GM12878 (cell line): ENCODE measurements around the gene RNASE12. TPM values are rescaled to one million over a fixed set of nuclear protein-coding genes. Genes with fewer than 3 reads are reported as not detected.

Experiments
- ATAC-seq: fragments of 200-7000 bp; cut with Tn5 transposase; 3 replicates; pipeline ENCODE4 v1.9.1; 2020; ENCODE audit warnings: mild to moderate bottlenecking, moderate library complexity
- BruUV-seq: library from RNA; stranded (reverse); fragments of 400-500 nt; replicated peaks from 2 replicates; lab custom pipeline; 2021; lab: Mats Ljungman, UMichigan
- CTCF ChIA-PET: fragments of 300-600 bp; sonication (Branson Sonifier 250); formaldehyde crosslinking; extraction: SDS; loops from one replicate; lab custom pipeline; 2021; ENCODE audit warnings: inconsistent platforms; lab: Yijun Ruan, JAX
- POLR2A ChIA-PET: fragments of 350-600 bp; formaldehyde crosslinking; extraction: SDS; loops from one replicate; lab custom pipeline; 2021; ENCODE audit warnings: inconsistent platforms; lab: Charles Lee
- RAD21 ChIA-PET: fragments of 300-600 bp; sonication (Branson Sonifier 250); formaldehyde crosslinking; loops from one replicate; lab custom pipeline; 2023; ENCODE audit warnings: antibody characterized with exemption; ENCODE audit not compliant: unreplicated experiment; lab: Charles Lee
- SMC1A ChIA-PET: fragments of 300-600 bp; sonication (Branson Sonifier 250); formaldehyde crosslinking; loops from one replicate; lab custom pipeline; 2023; ENCODE audit not compliant: unreplicated experiment, uncharacterized antibody; lab: Charles Lee
- DNase-seq: peaks from one replicate; pipeline ENCODE4 v3.0.0-alpha.2; 2011; ENCODE audit warnings: low read depth, low spot score
- FAIRE-seq: peaks from 3 replicates; lab custom pipeline; 2011; peaks lifted over from hg19 to GRCh38; lab: Jason Lieb, UNC
- H2AFZ ChIP-seq: 2 replicates; pipeline ENCODE4 v1.6.0; 2011; ENCODE audit warnings: low read depth, low read length, control low read depth; ENCODE audit not compliant: control insufficient read depth
- H3K27ac ChIP-seq: 2 replicates; pipeline ENCODE4 v1.5.1; 2011; ENCODE audit warnings: control low read depth; ENCODE audit not compliant: control insufficient read depth, insufficient read depth
- H3K27me3 ChIP-seq, 2 experiments: replicated peaks in 1 of 2; 2 replicates each; pipeline versions ENCODE4 v1.6.0 to v1.6.1; 2011; ENCODE audit warnings: low read length in 1 of 2; ENCODE audit not compliant: control insufficient read depth in 2 of 2, insufficient read depth in 2 of 2
- H3K36me3 ChIP-seq, 2 experiments: 2 replicates each; pipeline ENCODE4 v1.5.1; 2011; ENCODE audit warnings: low read length in 1 of 2; ENCODE audit not compliant: control insufficient read depth in 2 of 2, insufficient read depth in 2 of 2
- H3K4me1 ChIP-seq: 2 replicates; pipeline ENCODE4 v1.6.1; 2011; ENCODE audit warnings: mild to moderate bottlenecking, low read length, moderate library complexity, mixed read lengths; ENCODE audit not compliant: control insufficient read depth, insufficient read depth
- H3K4me2 ChIP-seq: 2 replicates; pipeline ENCODE4 v1.6.0; 2011; ENCODE audit warnings: control low read depth; ENCODE audit not compliant: control insufficient read depth, insufficient read depth
- H3K4me3 ChIP-seq: fragments of 200-600 bp; sonication (generic); 2 replicates; pipeline ENCODE4 v1.5.1; 2016
- H3K79me2 ChIP-seq: 2 replicates; pipeline ENCODE4 v1.6.0; 2011; ENCODE audit warnings: low read length; ENCODE audit not compliant: control insufficient read depth, insufficient read depth
- H3K9ac ChIP-seq: 2 replicates; pipeline ENCODE4 v1.8.0; 2011; ENCODE audit warnings: low read length, control low read depth, mixed read lengths; ENCODE audit not compliant: control insufficient read depth, insufficient read depth
- H3K9me3 ChIP-seq: replicated peaks from 3 replicates; pipeline ENCODE4 v1.5.1; 2011; ENCODE audit warnings: mild to moderate bottlenecking, low read length; ENCODE audit not compliant: control insufficient read depth, insufficient read depth
- H4K20me1 ChIP-seq: 2 replicates; pipeline ENCODE4 v1.6.0; 2011; ENCODE audit not compliant: control insufficient read depth, insufficient read depth
- ASH2L ChIP-seq: fragments of 300-600, 200-600 bp; sonication (generic); IDR thresholded peaks from 2 replicates; pipeline ENCODE4 v1.6.1; 2017; ENCODE audit warnings: low read depth, mild to moderate bottlenecking, borderline replicate concordance
- CBX3 ChIP-seq: fragments of 200-600 bp; sonication (generic); IDR thresholded peaks from 2 replicates; pipeline ENCODE4 v1.6.1; 2016; ENCODE audit warnings: low read depth, borderline replicate concordance
- CREB1 ChIP-seq: IDR thresholded peaks from 2 replicates; pipeline ENCODE4 v1.6.1; 2012; ENCODE audit warnings: low read depth, mild to moderate bottlenecking, inconsistent platforms
- HCFC1 ChIP-seq: fragments of 150-350 bp; IDR thresholded peaks from 2 replicates; pipeline ENCODE4 v1.6.1; 2014; ENCODE audit warnings: low read length
- RAD21 ChIP-seq: IDR thresholded peaks from 2 replicates; pipeline ENCODE4 v1.6.1; 2011; ENCODE audit warnings: mild to moderate bottlenecking, low read depth, low read length, moderate library complexity; ENCODE audit not compliant: insufficient read depth
- RAD51 ChIP-seq: fragments of 450-650 bp; IDR thresholded peaks from 2 replicates; pipeline ENCODE4 v1.6.1; 2016; ENCODE audit warnings: moderate library complexity, mild to moderate bottlenecking, inconsistent platforms
- TCF7 ChIP-seq: IDR thresholded peaks from 2 replicates; pipeline ENCODE4 v1.6.1; 2014; ENCODE audit warnings: antibody characterized with exemption, borderline replicate concordance
- ZNF274 ChIP-seq: IDR thresholded peaks from one replicate; pipeline ENCODE4 v1.8.0; 2011; ENCODE audit not compliant: insufficient read length, insufficient read depth
- ZNF622 ChIP-seq: fragments of 450-650 bp; IDR thresholded peaks from 2 replicates; pipeline ENCODE4 v1.6.1; 2017; ENCODE audit warnings: mild to moderate bottlenecking, inconsistent platforms
- WGBS: methylation state at CpG from one replicate; pipeline ENCODE4 v1.1.6; 2016; ENCODE audit warnings: low lambda C conversion rate; ENCODE audit not compliant: insufficient replicate concordance, insufficient coverage; ENCODE audit errors: missing lambda C conversion rate; 5-methylcytosine and 5-hydroxymethylcytosine counted together
- in situ Hi-C: fragments of 300-500 bp; cut with MboI; formaldehyde crosslinking; loops from 9 replicates; pipeline ENCODE4 v1.14.3; 2018; ENCODE audit warnings: mixed read lengths
- intact Hi-C: fragments of 100-400 bp; cut with micrococcal nuclease; formaldehyde crosslinking; loops from one replicate; pipeline ENCODE4 v1.14.2; 2022; ENCODE audit not compliant: unreplicated experiment
- polyA plus RNA-seq, 11 experiments: library from polyadenylated mRNA; depleted of rRNA in 4 of 11; unstranded in 6 of 11; stranded (reverse) in 5 of 11; fragments of >200 nt; fragmentation: Nextera tagmentation in 4 of 11; fragmentation: Illumina TruSeq in 1 of 11; extraction: Ambion mirVana in 4 of 11; extraction: Trizol in 1 of 11; gene quantifications; 1 replicate in 1 of 11; 2 replicates in 10 of 11; pipeline versions ENCODE4 v1.2.1 to v1.2.3, GENCODE V29; 2011 to 2016; ENCODE audit warnings: inconsistent platforms in 2 of 11, missing spikeins in 2 of 11, low read depth in 1 of 11
- total RNA-seq, 4 experiments: library from RNA; depleted of rRNA in 3 of 4; stranded (reverse); fragments of >200 nt in 3 of 4; fragmentation: Illumina TruSeq in 1 of 4; extraction: Trizol in 1 of 4; gene quantifications; 2 replicates each; pipeline versions ENCODE4 v1.2.1 to v1.2.3, GENCODE V29; 2013 to 2021
- TF ChIP-seq, protein P1 (sequence below): fragments of 450-650 bp; IDR thresholded peaks from 2 replicates; pipeline ENCODE4 v1.6.1; 2017; ENCODE audit warnings: mild to moderate bottlenecking
- TF ChIP-seq, protein P2 (sequence below): IDR thresholded peaks from 2 replicates; pipeline ENCODE4 v1.6.1; 2011; ENCODE audit warnings: low read depth, mild to moderate bottlenecking, low read length, moderate library complexity, borderline replicate concordance; ENCODE audit errors: extremely low read depth
- TF ChIP-seq, protein P3 (sequence below): fragments of 450-650 bp; formaldehyde crosslinking; IDR thresholded peaks from 2 replicates; pipeline ENCODE4 v1.4.0; 2022; ENCODE audit warnings: mild to moderate bottlenecking, moderate library complexity
- TF ChIP-seq, protein P4 (sequence below): fragments of 450-650 bp; formaldehyde crosslinking; IDR thresholded peaks from 2 replicates; pipeline ENCODE4 v1.5.0; 2022; ENCODE audit warnings: mild to moderate bottlenecking, missing genetic modification characterization

RNASE12 gene
- total and polyA plus RNA-seq, 10 of the 15 experiments (the other 5 are each of a cell fraction or from before 2014, with no cell fraction given) = not detected

DNA sequence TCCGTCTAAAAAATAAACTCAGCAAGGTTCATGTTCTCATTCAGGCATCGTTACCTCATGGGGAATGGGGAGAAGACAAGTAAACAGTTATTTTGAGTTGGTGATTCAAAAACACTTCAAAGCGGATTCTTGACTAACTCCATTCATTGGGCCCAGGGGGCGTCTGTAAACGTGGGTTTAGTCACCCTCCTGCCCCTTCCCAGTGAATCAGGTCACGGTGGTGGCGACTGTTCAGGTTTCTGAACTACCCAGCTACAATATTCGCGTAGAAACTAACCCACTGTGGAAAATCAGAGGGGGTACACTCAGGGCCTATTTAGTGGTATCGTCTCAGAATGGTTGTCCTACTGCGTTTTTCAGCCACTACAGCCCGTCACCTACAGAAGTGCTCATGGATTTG is 35.1 kb upstream of the RNASE12 start:
- H3K36me3 ChIP-seq = no peaks in the 10 kb centered on the region
- CTCF ChIA-PET = interaction anchor here (0.7 to 1.4 kb wide), 3 partner anchors 16 to 211 kb away, joined by 3 to 7 read pairs (median 4); no protein-coding TSS in a partner anchor
- H2AFZ ChIP-seq = no peak overlapping the region
- no peaks in the 10 kb centered on the region for H3K9me3 ChIP-seq
- TF ChIP-seq ASH2L (no peak), ZNF274 (no peak), RAD51 (no peak), HCFC1 (no peak), TCF7 (no peak), RAD21 (no peak), CREB1 (no peak), ZNF622 (no peak), CBX3 (no peak)
- TF ChIP-seq, protein P1, sequence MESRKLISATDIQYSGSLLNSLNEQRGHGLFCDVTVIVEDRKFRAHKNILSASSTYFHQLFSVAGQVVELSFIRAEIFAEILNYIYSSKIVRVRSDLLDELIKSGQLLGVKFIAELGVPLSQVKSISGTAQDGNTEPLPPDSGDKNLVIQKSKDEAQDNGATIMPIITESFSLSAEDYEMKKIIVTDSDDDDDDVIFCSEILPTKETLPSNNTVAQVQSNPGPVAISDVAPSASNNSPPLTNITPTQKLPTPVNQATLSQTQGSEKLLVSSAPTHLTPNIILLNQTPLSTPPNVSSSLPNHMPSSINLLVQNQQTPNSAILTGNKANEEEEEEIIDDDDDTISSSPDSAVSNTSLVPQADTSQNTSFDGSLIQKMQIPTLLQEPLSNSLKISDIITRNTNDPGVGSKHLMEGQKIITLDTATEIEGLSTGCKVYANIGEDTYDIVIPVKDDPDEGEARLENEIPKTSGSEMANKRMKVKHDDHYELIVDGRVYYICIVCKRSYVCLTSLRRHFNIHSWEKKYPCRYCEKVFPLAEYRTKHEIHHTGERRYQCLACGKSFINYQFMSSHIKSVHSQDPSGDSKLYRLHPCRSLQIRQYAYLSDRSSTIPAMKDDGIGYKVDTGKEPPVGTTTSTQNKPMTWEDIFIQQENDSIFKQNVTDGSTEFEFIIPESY = no peak
- TF ChIP-seq, protein P2, sequence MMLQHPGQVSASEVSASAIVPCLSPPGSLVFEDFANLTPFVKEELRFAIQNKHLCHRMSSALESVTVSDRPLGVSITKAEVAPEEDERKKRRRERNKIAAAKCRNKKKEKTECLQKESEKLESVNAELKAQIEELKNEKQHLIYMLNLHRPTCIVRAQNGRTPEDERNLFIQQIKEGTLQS = no peak
- TF ChIP-seq, protein P3, sequence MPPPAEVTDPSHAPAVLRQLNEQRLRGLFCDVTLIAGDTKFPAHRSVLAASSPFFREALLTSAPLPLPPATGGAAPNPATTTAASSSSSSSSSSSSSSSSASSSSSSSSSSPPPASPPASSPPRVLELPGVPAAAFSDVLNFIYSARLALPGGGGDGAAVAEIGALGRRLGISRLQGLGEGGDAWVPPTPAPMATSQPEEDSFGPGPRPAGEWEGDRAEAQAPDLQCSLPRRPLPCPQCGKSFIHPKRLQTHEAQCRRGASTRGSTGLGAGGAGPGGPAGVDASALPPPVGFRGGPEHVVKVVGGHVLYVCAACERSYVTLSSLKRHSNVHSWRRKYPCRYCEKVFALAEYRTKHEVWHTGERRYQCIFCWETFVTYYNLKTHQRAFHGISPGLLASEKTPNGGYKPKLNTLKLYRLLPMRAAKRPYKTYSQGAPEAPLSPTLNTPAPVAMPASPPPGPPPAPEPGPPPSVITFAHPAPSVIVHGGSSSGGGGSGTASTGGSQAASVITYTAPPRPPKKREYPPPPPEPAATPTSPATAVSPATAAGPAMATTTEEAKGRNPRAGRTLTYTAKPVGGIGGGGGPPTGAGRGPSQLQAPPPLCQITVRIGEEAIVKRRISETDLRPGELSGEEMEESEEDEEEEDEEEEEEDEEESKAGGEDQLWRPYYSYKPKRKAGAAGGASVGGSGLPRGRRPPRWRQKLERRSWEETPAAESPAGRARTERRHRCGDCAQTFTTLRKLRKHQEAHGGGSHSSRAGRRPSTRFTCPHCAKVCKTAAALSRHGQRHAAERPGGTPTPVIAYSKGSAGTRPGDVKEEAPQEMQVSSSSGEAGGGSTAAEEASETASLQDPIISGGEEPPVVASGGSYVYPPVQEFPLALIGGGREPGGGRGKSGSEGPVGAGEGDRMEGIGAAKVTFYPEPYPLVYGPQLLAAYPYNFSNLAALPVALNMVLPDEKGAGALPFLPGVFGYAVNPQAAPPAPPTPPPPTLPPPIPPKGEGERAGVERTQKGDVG (CRISPR knock-in tag) = no peak
- TF ChIP-seq, protein P4, sequence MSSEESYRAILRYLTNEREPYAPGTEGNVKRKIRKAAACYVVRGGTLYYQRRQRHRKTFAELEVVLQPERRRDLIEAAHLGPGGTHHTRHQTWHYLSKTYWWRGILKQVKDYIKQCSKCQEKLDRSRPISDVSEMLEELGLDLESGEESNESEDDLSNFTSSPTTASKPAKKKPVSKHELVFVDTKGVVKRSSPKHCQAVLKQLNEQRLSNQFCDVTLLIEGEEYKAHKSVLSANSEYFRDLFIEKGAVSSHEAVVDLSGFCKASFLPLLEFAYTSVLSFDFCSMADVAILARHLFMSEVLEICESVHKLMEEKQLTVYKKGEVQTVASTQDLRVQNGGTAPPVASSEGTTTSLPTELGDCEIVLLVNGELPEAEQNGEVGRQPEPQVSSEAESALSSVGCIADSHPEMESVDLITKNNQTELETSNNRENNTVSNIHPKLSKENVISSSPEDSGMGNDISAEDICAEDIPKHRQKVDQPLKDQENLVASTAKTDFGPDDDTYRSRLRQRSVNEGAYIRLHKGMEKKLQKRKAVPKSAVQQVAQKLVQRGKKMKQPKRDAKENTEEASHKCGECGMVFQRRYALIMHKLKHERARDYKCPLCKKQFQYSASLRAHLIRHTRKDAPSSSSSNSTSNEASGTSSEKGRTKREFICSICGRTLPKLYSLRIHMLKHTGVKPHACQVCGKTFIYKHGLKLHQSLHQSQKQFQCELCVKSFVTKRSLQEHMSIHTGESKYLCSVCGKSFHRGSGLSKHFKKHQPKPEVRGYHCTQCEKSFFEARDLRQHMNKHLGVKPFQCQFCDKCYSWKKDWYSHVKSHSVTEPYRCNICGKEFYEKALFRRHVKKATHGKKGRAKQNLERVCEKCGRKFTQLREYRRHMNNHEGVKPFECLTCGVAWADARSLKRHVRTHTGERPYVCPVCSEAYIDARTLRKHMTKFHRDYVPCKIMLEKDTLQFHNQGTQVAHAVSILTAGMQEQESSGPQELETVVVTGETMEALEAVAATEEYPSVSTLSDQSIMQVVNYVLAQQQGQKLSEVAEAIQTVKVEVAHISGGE (CRISPR knock-in tag) = no peak
- peak overlapping the region; percentile 97 for H3K4me2 ChIP-seq
- no peak for FAIRE-seq
- peaks cover 28% of the 10 kb centered on the region for H3K4me1 ChIP-seq
- intact Hi-C loops (no loop called here), in situ Hi-C loops (no loop called here)
- peak overlapping the region; percentile 1; the same call in 1 of the 2 replicates for H3K4me3 ChIP-seq
- POLR2A ChIA-PET = no interaction called here
- SMC1A ChIA-PET = no interaction called here
- no peak for DNase-seq
- H3K79me2 ChIP-seq = no peaks in the 10 kb centered on the region
- no peaks in the 10 kb centered on the region for H4K20me1 ChIP-seq
- no peak overlapping the region for H3K9ac ChIP-seq
- H3K27me3 ChIP-seq = peaks cover 0 to 2% of the 10 kb centered on the region in 2 experiments; a peak in 2 of 4 replicates
- H3K27ac ChIP-seq = no peak overlapping the region
- RAD21 ChIA-PET = interaction anchor here (0.7 to 1.8 kb wide), 3 partner anchors 14 to 56 kb away, joined by 3 to 7 read pairs (median 3); no protein-coding TSS in a partner anchor
- ATAC-seq = no peak; the same call in 2 of the 3 replicates
- no TSS peak for BruUV-seq
- 30% methylated on average over 12 of the region's 12 CpGs for WGBS
